ENCODE measurements around the gene STIMATE. TPM values are rescaled to one million over a fixed set of nuclear protein-coding genes. Genes with fewer than 3 reads are reported as not detected.

Gene STIMATE
- total RNA-seq, 1 experiment from 2014 or later = 13.5 TPM

GRCh38 chr3:52857864-52858263, 39.5 kb downstream of the STIMATE start:
- no peaks in the 10 kb centered on the region for H3K4me1 ChIP-seq
- Mint-ChIP-seq H3K4me1 (ENCODE audit: low read depth, unreplicated experiment) (no peaks in the 10 kb centered on the region), H3K27me3 (ENCODE audit: insufficient read depth, unreplicated experiment) (no peaks in the 10 kb centered on the region), H3K36me3 (ENCODE audit: insufficient read depth, unreplicated experiment) (no peaks in the 10 kb centered on the region), H3K27ac (ENCODE audit: unreplicated experiment) (no peak overlapping the region), H3K4me3 (ENCODE audit: unreplicated experiment) (no peak overlapping the region), H3K9me3 (ENCODE audit: unreplicated experiment) (no peaks in the 10 kb centered on the region)
- BruUV-seq (replicated peaks) = no TSS peak
- H3K4me3 ChIP-seq (ENCODE audit: low read depth, low read length) = no peak overlapping the region
- DNase-seq = no peak
- H3K9me3 ChIP-seq = no peaks in the 10 kb centered on the region
- CTCF ChIA-PET = no interaction called here
- TF ChIP-seq CTCF (IDR thresholded peaks at IDR 0.05; ENCODE audit: insufficient read depth in 1 of 2, low read depth in 1 of 2, low read length in 1 of 2, severe bottlenecking in 1 of 2, unreplicated experiment in 1 of 2) = no peak
- H3K36me3 ChIP-seq (ENCODE audit: control insufficient read depth, insufficient read depth, low read length) = no peaks in the 10 kb centered on the region
- H3K27me3 ChIP-seq (replicated peaks; ENCODE audit: control insufficient read depth, insufficient read depth, low read length) = no peaks in the 10 kb centered on the region
- POLR2A ChIA-PET = no interaction called here
- intact Hi-C loops (cut with micrococcal nuclease; ENCODE audit: unreplicated experiment) = no loop called here

GRCh38 chr3:52857133-52857532, 40.2 kb downstream of the STIMATE start:
- Histone ChIP-seq H3K36me3 (ENCODE audit: control insufficient read depth, insufficient read depth, low read length) (no peaks in the 10 kb centered on the region), H3K4me1 (no peaks in the 10 kb centered on the region), H3K4me3 (ENCODE audit: low read depth, low read length) (no peak overlapping the region), H3K9me3 (no peaks in the 10 kb centered on the region), H3K27me3 (replicated peaks; ENCODE audit: control insufficient read depth, insufficient read depth, low read length) (no peaks in the 10 kb centered on the region)
- H3K4me3 Mint-ChIP-seq (ENCODE audit: unreplicated experiment) = no peak overlapping the region
- no peak overlapping the region for H3K27ac Mint-ChIP-seq (ENCODE audit: unreplicated experiment)
- no peaks in the 10 kb centered on the region for H3K36me3 Mint-ChIP-seq (ENCODE audit: insufficient read depth, unreplicated experiment)
- H3K9me3 Mint-ChIP-seq (ENCODE audit: unreplicated experiment) = no peaks in the 10 kb centered on the region
- BruUV-seq (replicated peaks) = no TSS peak
- H3K4me1 Mint-ChIP-seq (ENCODE audit: low read depth, unreplicated experiment) = peaks cover 7% of the 10 kb centered on the region
- intact Hi-C loops (cut with micrococcal nuclease; ENCODE audit: unreplicated experiment) = no loop called here
- no peaks in the 10 kb centered on the region for H3K27me3 Mint-ChIP-seq (ENCODE audit: insufficient read depth, unreplicated experiment)
- DNase-seq = no peak
- ChIA-PET CTCF (no interaction called here), POLR2A (no interaction called here)
- TF ChIP-seq CTCF (IDR thresholded peaks at IDR 0.05; ENCODE audit: insufficient read depth in 1 of 2, low read depth in 1 of 2, low read length in 1 of 2, severe bottlenecking in 1 of 2, unreplicated experiment in 1 of 2) = no peak

- Histone ChIP-seq H3K9me3 (no peaks in the 10 kb centered on the region), H3K36me3 (ENCODE audit: control insufficient read depth, insufficient read depth, low read length) (no peaks in the 10 kb centered on the region), H3K4me3 (ENCODE audit: low read depth, low read length) (no peak overlapping the region), H3K4me1 (no peaks in the 10 kb centered on the region), H3K27me3 (replicated peaks; ENCODE audit: control insufficient read depth, insufficient read depth, low read length) (no peaks in the 10 kb centered on the region)
- intact Hi-C loops (cut with micrococcal nuclease; ENCODE audit: unreplicated experiment) = no loop called here
- ChIA-PET POLR2A (no interaction called here), CTCF (no interaction called here)
- Mint-ChIP-seq H3K36me3 (ENCODE audit: insufficient read depth, unreplicated experiment) (no peaks in the 10 kb centered on the region), H3K4me1 (ENCODE audit: low read depth, unreplicated experiment) (peaks cover 11% of the 10 kb centered on the region), H3K9me3 (ENCODE audit: unreplicated experiment) (no peaks in the 10 kb centered on the region), H3K4me3 (ENCODE audit: unreplicated experiment) (no peak overlapping the region), H3K27ac (ENCODE audit: unreplicated experiment) (no peak overlapping the region), H3K27me3 (ENCODE audit: insufficient read depth, unreplicated experiment) (no peaks in the 10 kb centered on the region)
- DNase-seq = no peak
- TF ChIP-seq CTCF (IDR thresholded peaks at IDR 0.05; ENCODE audit: insufficient read depth in 1 of 2, low read depth in 1 of 2, low read length in 1 of 2, severe bottlenecking in 1 of 2, unreplicated experiment in 1 of 2) = no peak
- BruUV-seq (replicated peaks) = no TSS peak
Observed at GRCh38 chr3:52856666-52857065, 40.7 kb downstream of the STIMATE start.
